Femur (tissue), 1 donor: ENCODE data around the gene NMB.
"Not testable (repeated sequence)": the region's sequence is repeated elsewhere in the genome, so short reads cannot be mapped to it uniquely, and the experiment has no call there.

Source experiments
- DNase-seq: peaks from one replicate; pipeline ENCODE4 v3.0.0-alpha.2; 2017

The NMB gene

DNA sequence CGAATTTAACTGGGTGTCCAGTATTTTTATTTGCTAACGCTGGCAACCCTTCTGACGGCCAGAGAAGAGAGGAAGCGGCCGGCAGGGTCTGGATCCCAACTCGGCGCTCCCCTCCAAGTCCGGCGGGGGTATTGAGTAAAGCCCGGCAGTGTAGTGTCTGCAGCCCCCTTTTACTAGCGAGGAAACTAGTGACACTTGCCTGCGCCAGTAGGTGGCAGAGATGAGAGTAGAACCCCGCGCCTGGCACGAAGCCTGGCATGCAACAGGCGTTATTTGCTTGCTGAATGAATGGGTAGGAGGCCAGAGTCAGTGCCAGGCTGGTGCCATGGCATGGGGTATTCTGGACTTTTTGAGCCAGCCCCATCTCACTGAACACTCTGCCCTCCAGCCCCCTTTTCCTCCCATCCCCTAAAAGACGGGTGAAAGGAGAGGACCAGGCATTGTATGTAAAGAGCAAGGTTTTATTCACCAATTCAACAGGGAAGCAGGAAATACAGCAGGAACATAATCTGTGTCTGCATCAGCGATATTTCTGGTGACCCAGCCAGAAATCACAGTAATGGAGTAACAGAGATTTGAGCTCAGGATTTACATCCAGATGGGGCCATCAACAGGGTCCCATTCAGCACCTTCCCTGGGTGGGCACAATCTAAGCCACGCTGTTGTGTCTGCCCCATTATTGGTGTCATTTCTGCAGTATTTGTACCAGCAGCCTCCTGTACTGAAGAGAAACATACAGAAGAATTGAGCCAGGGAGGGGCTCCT lies 3.1 kb downstream of the NMB start:
- DNase-seq = peak; percentile 86

DNA sequence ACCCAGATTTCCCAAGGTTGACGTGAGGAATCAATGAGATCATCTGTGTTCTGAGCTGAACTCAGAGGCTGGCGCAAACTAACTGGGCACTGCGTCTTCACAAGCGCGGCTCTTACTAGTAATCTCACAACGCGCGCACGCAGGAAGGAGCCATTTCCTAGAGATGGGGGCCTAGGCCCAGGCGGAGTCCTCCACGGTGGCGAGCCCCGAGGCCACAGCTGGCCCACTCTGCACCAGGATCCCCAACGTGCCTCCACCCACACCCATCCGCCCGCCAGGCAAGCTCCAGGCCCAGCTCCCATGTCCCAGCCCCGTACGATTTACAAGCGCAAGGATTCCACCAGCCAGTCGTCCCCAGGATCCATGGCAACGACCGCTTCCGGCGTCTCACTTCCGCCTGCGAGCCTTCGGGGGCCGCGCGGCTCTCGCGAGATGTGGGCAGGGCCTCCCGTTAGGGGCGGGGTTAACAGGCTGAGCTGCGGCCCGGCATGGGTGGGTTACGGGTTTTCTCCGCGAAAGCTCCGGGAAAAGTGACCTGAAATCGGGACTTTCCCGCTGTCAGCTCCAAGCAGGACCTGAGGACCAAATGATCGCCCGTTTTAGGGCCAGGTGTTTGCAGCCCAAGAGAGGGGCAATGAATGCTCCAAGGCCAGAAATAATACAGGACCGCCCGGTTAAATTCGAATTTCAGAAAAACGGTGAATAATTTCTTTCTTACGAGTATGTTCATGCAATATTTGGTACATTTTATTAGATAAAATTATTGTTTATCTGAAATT lies 3.9 kb downstream of the NMB start, which contains the start of gene WDR73:
Gene WDR73 (minus strand): TSS at position 374 of the 779 bp plus-strand sequence. CDS start 9 bp downstream, at position 365.
- DNase-seq = peak; percentile 99

DNA sequence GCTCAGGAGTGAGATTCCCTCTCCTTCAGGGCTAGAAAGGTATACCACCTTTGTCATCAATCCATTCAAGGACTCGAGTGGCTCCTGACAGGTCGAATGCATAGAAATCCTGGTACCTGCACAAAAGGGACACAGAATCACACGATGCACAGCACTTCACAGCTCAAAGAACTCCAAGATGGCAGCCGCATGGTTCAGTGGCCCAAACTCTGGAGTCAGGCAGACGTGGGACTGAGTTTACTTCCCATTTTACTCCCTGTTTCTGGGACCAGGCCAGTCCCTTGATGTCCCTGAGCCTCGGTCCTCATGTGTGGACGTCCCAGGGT lies 4.5 kb downstream of the NMB start:
- DNase-seq = no peak

DNA sequence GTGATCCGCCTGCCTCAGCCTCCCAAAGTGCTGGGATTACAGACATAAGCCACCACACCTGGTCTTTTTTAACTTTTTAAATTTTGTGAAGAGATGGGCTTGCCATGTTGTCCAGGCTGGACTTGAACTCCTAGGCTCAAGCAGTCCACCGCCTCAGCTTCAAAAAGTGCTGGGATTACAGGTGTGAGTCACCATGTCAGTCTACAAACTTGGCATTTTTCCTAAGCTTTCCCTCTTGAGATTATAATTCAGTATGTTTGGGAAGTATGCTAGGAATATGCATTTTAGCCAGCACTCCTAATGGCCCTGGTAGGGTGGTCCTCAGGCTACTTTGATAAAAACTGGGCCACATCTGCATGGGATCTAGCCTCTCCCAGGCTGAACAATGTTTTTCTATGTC lies 8.3 kb downstream of the NMB start:
- DNase-seq = no peak

DNA sequence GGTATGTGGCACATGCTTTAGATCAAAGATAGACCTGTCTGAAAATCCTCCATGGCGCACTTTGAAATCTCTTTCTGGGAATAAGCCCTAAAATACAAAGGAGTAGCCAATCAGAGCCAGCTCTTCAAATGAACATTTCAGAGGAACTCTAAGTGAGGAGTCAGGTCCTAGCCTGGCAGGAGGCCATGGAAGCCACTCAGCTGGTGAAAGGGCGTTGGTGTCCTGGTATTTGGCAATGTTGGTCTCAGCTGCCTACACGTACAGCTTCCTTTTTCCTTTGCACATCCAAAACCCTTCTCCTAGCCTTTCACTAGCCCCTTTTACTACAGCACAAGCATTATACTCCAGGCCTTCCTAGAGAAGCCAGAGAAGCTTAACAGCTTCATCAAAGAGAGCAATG lies 9.5 kb downstream of the NMB start:
- no peak for DNase-seq

DNA sequence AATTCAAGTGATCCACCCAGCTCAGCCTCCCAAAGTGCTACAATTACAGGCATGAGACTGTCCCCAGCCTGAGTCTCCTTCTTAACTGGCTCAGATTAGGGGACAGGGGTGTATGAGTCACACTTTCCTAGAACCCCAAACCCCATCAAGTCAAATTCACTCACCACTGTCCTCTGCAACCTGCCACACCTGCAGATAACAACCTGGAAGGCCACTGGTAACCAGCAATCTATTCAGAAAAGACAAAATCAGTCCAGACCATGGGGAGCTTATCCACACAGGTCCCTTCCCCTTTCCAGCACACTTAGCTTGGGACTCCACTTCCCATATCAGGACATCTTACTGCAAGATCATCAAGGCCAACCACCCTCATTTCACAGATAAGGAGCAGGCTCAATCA lies 10.3 kb downstream of the NMB start:
- no peak for DNase-seq

DNA sequence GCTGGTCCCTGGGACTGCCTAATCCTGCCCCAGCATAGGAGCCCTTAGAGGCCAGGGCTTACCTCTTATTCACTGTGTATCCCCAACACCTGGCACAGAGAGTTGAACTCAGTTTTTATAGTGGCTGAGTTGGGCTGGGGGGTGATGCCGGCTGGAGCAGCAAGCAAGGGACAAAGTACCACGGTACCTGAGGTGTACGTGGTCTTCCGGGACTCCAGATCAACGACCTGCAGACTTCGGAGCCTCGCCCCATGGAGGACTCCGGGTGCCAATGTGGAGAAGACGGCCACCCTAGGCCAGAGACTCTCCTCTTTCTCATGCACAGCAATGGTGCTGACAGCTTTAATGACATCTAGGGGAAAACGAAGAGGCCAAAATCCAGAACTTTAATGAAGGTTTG lies 12.0 kb downstream of the NMB start:
- DNase-seq = no peak

DNA sequence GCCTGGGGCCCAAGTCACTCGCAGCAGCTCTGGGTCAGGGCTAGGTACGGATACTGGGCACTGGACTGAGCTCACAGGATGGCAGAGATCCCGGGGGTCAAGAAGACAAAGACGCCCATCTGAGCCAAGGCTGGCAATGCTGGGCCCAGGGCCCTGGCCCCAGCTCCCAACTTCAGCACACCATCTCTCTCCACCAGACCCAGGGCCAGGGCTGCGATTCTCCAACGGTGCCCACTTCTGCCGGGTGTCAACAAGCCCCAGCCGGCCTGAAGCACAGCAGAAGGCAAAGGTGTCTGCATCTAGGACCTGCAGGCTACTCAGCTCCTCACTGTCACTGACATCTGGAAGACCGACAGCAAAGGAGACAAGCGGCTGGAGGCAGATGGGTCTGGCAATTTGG lies 12.5 kb downstream of the NMB start:
- no peak for DNase-seq

DNA sequence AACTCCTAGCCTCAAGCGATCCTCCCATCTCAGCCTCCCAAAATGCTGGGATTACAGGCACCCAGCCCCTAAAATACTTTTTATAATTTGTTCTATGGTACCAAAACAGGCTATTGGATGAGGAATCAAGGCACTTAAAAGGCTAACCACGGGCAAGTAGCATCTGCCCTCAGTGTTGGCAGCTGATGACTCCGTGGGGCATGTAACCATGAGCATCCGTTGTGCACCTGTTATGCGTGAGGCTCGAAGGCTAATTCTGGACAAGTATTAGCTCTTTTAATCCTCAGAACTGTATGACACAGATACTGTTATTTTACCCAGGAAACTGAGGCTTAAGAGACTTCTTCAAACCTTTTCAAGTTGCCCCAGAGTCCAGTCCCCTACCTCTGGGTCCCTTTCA lies 14.2 kb downstream of the NMB start:
- no peak for DNase-seq

DNA sequence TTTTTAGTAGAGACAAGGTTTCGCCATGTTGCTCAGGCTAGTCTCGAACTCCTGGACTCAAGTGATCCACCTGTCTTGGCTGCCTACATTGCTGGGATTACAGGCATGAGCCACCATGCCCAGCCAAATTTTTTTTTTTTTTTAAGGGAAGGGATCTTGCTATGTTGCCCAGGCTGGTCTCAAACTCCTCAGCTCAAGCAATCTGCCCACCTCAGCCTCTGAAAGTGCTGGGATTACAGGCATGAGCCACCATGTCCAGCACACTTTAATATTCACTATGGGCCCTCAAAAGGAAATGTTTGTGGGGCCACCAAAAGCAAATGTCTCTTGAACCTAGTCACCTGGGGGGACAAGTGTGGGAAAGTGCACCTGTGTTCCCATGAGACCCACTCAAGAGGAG lies 15.4 kb downstream of the NMB start:
- not testable (repeated sequence) for DNase-seq

DNA sequence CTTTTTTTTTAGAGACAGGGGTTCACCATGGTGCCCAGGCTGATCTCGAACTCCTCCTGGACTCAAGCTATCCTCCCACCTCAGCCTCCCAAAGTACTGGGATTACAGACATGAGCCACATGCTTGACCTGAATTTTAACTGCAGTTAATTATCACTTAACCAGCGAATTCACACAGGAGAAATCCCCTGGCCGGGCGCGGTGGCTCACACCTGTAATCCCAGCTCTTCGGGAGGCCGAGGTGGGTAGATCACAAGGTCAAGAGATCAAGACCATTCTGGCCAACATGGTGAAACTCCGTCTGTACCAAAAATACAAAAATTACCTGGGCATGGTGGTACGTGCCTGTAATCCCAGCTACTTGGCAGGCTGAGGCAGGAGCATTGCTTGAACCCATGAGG lies 16.1 kb downstream of the NMB start:
- not testable (repeated sequence) for DNase-seq

DNA sequence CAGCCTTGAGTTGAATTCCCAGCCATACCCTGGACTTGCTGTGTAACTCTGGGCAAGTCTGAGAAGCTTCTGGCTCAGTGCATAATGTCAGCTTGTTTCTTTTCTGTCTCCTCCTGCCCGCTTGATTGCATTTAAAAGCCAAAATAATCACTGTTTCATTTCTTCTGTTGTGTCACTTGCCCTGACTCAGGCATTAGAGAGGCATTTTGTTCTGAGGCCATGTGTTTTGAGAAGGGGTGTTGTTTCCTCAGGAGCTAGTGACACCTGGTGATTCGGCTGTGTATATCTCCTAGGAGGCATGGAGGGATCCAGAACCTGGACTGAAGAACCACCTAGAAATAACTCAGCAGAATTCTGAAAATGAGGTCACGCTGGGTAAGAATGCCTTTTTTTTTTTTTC lies 19.9 kb downstream of the NMB start:
- no peak for DNase-seq

DNA sequence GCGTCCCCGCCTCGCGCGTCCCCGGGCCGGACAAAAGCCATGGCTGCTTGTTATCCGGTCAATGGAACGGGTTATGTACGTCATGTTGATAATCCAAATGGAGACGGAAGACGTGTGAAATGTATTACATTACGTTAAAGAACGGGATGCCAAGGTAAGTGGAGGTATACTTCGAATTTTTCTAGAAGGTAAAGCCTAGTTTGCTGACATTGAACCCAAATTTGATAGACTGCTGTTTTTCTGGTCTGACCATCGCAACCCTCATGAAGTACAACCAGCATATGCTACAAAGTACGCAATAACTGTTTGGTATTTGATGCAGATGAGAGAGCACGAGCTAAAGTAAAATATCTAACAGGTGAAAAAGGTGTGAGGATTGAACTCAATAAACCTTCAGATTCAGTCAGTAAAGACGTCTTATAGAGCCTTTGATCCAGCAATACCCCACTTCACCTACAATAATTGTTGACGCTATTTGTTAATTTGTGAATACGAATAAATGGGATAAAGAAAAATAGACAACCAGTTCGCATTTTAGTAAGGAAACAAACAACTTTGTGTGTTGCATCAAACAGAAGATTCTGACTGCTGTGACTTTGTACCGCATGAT lies 23.7 kb downstream of the NMB start:
- no peak for DNase-seq

DNA sequence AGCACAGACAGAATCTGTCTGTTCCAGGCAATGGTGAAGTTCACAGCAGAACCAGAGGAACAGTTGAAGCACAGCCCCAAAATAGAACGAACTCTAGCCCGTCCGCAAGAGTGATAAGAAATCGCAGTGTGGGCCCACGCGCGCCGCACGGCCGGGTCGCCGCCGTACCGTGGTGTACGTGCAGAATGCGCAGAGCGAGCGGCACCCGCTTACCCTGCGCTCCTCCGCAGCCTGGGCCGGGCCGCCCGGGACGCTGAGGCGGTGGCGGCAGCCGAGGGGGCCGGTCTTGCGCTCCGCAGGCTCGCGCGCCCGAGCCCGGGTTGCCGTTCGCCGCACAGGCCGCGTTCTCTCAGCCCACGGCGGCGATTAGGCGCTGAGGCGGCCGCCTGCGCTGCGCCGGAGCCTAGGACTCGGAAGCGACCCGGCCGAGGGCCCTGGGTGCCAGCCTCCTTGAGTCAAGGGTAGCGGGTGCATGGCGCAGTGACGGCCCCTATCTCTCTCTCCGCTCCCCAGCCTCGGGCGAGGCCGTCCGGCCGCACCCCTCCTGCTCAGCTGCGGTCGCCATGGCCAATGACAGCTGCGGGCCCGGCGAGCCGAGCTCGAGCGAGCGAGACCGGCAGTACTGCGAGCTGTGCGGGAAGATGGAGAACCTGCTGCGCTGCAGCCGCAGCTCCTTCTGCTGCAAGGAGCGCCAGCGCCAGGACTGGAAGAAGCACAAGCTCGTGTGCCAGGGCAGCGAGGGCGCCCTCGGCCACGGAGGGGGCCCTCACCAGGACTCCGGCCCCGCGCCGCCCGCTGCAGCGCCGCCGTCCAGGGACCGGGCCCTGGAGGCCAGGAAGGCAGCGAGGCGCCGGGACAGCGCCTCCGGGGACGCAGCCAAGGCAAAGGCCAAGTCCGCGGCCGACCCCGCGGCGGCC lies 24.4 kb downstream of the NMB start:
- peak; percentile 84 for DNase-seq

DNA sequence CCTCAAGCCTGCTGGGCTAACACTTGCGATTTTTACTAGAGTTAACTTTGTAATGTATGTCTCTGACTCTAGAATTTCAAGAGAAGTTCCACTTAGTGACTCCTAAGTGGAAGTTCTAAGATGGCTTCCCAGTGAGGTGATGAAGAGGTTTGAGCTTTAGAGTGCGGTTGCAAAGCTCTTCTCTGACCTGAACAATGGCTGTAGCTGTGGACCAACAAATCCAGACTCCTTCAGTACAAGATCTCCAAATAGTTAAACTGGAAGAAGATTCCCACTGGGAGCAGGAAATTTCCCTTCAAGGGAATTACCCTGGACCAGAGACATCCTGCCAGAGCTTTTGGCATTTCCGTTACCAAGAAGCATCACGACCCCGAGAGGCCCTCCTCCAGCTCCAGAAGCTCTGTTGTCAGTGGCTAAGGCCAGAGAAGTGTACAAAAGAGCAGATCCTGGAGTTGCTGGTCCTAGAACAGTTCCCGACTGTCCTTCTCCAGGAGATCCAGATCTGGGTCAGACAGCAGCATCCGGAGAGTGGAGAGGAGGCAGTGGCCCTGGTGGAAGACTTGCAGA lies 26.2 kb downstream of the NMB start:
- DNase-seq = no peak

DNA sequence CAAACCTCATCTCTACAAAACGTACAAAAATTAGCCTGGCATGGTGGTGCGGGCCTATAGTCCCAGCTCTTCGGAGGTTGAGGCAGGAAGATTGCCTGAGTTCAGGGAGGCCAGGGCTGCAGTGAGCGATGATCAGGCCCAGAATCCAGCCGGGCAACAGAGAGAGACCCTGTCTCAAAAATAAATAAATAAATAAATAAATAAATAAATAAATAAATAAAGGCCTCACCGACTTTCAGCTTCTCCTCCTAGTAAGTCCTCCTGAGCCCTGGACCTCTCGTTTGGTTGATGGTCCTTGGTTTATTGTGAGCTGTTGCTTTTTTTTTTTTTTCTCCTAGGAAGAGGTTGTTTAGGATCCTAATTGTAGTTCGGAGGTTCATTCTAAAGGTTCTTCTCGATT lies 29.0 kb downstream of the NMB start:
- no peak for DNase-seq

DNA sequence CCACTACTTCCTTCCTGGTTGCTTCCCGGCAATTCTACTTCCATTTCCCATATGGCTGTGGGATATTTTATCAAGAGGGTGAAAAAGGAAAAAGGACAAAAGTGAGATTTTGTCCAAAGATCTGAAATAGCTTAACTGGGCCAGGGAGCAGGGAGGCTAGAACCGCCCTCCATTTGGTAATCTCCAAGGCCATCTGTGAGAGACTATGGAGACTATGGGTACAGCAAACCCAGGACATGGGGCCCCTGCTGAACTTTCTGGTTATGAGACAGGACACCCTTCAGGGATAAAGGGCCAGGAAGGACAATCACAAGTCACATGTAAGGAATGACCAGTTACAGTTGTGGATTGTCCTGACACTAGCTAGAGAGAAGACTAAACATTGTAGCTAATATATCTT lies 32.9 kb downstream of the NMB start:
- no peak for DNase-seq

DNA sequence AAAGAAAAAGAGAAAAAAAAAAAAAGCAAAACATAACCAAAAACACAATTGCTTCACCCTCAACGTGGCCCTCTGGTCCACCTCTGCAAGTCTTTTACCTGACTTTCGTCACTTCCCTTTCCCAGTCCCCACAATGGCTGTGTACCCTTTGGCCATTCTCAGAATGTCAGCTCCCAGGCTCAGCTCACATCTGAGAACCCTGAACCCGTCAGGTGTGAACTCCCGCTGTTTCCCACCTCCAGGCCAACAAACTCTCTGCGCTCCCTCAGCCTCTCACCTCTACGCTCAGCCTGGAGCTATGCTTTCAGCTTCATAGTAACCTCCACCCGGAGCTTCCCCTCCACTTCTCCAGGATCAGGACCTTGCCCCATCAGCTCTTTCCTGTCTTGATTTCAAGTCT lies 33.6 kb downstream of the NMB start:
- no peak for DNase-seq

DNA sequence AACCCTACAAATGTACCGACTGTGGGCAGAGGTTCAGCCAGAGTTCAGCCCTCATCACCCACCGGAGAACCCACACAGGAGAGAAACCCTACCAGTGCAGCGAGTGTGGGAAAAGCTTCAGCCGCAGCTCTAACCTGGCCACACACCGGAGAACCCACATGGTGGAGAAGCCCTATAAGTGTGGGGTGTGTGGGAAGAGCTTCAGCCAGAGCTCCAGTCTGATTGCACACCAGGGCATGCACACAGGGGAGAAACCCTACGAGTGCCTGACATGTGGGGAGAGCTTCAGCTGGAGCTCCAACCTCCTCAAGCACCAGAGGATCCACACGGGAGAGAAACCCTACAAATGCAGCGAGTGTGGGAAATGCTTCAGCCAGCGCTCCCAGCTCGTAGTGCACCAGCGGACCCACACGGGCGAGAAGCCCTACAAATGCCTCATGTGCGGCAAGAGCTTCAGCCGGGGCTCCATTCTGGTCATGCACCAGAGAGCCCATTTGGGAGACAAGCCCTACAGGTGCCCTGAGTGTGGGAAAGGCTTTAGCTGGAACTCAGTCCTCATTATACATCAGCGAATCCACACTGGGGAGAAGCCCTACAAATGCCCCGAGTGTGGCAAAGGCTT lies 36.5 kb downstream of the NMB start:
- DNase-seq = no peak

DNA sequence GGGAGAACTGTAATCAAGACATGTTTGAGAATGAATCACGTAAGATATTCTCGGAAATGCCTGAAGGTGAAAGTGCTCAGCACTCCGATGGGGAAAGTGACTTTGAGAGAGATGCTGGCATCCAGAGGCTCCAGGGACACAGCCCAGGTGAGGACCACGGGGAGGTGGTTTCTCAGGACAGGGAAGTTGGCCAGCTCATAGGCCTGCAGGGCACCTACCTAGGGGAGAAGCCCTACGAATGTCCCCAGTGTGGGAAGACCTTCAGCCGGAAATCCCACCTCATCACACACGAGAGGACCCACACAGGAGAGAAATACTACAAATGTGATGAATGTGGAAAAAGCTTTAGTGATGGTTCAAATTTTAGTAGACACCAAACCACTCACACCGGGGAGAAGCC lies 37.4 kb downstream of the NMB start:
- no peak for DNase-seq

DNA sequence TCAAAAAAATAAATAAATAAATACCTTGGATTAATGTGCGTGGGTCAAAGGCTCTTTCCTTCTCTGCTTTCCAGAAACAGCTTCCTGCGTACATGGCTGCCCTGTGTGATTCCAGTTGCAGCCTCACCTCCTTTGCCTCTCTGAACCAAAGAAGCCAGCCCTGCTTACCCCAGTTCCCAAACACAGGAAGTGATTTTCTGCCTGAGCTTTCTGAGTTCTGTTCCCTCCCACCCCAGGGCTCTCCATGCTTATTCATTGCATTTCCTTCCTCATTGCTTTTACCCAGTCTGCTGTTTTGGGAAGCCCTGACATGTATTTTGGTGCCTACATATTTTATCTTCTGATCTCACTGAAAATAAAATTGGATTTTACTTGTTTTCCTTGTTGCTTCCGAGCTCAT lies 41.8 kb downstream of the NMB start:
- DNase-seq = no peak

DNA sequence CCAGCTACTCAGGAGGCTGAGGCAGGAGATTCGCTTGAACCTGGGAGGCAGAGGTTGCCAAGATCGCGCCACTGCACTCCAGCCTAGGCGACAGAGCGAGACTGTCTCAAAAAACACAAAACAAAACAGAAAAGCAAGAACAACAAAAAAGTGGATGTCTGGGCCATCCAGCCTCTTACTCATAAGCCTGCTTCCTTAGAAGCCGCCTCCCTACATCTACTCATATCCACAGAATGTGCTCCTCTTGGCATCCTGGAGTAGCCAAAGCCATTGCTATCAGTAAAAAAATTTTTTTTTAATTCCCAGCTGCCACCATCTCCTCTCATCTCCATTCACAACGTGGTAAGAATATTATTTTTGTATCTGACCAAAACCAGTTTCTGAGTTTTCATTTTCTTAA lies 46.4 kb downstream of the NMB start:
- DNase-seq = no peak
